ENCODE data around the gene HNRNPDL.

DNA sequence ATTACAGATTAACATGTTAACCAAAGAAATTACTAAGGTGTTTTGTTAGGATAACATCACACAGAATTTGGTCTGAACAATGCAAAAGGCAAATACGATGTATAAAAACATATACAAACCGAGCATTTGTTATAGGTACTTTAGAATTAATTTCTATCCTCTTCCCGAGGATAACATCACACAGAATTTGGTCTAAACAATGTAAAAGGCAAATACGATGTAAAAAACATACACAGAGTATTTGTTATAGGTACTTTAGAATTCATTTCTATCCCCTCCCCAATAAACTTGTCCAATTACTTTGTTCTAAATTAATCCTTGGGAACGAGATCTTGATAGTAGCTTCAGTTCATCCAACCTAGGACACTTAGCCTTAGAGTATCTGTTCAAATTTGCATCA, 7.6 kb downstream of the HNRNPDL start:
- no peak for TF ChIP-seq JUND (IDR thresholded peaks at IDR 0.05)
- TF ChIP-seq FOSL2 (IDR thresholded peaks at IDR 0.05; ENCODE audit: borderline replicate concordance, low read depth) = no peak
- TF ChIP-seq SMC3 (IDR thresholded peaks at IDR 0.05; ENCODE audit: low read depth, low read length) = no peak
- no peak for TF ChIP-seq EP300 (IDR thresholded peaks at IDR 0.05; ENCODE audit: borderline replicate concordance in 1 of 2, low read depth in 1 of 2, low read length in 1 of 2)
- TF ChIP-seq, protein P1, sequence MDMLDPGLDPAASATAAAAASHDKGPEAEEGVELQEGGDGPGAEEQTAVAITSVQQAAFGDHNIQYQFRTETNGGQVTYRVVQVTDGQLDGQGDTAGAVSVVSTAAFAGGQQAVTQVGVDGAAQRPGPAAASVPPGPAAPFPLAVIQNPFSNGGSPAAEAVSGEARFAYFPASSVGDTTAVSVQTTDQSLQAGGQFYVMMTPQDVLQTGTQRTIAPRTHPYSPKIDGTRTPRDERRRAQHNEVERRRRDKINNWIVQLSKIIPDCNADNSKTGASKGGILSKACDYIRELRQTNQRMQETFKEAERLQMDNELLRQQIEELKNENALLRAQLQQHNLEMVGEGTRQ (IDR thresholded peaks at IDR 0.05; ENCODE audit: borderline replicate concordance, low read depth, low read length) = no peak
- no peak for TF ChIP-seq EZH2phosphoT487 (IDR thresholded peaks at IDR 0.05; ENCODE audit: borderline replicate concordance, low read depth)
- TF ChIP-seq, protein P2, sequence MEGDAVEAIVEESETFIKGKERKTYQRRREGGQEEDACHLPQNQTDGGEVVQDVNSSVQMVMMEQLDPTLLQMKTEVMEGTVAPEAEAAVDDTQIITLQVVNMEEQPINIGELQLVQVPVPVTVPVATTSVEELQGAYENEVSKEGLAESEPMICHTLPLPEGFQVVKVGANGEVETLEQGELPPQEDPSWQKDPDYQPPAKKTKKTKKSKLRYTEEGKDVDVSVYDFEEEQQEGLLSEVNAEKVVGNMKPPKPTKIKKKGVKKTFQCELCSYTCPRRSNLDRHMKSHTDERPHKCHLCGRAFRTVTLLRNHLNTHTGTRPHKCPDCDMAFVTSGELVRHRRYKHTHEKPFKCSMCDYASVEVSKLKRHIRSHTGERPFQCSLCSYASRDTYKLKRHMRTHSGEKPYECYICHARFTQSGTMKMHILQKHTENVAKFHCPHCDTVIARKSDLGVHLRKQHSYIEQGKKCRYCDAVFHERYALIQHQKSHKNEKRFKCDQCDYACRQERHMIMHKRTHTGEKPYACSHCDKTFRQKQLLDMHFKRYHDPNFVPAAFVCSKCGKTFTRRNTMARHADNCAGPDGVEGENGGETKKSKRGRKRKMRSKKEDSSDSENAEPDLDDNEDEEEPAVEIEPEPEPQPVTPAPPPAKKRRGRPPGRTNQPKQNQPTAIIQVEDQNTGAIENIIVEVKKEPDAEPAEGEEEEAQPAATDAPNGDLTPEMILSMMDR (IDR thresholded peaks at IDR 0.05) = no peak
- TF ChIP-seq, protein P3, sequence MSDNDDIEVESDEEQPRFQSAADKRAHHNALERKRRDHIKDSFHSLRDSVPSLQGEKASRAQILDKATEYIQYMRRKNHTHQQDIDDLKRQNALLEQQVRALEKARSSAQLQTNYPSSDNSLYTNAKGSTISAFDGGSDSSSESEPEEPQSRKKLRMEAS (IDR thresholded peaks at IDR 0.05; ENCODE audit: low read depth) = no peak
- TF ChIP-seq CHD2 (IDR thresholded peaks at IDR 0.05; ENCODE audit: low read length, partially characterized antibody) = no peak
- TF ChIP-seq TCF12 (IDR thresholded peaks at IDR 0.05) = no peak
- TF ChIP-seq YY1 (IDR thresholded peaks at IDR 0.05; ENCODE audit: low read depth) = no peak
- 0 out of 2 replicates have a peak, but pooled peaks have one; percentile 9 for TF ChIP-seq POLR2AphosphoS5 (IDR thresholded peaks at IDR 0.05; ENCODE audit: low read depth, low read length)
- no peak for TF ChIP-seq RAD21 (IDR thresholded peaks at IDR 0.05; ENCODE audit: low read length)
- TF ChIP-seq ELF1 (IDR thresholded peaks at IDR 0.05) = no peak

All from SK-N-SH (cell line).